Sigmoid colon (tissue), 4 donors: Measurements from ENCODE around the gene C17orf100.

ENCODE experiments used
- CTCF ChIP-seq, 4 experiments: fragments of 450-650 bp in 3 of 4; fragments of 200-600 bp in 1 of 4; IDR thresholded peaks; one replicate each; pipeline ENCODE4 v1.5.1; 2016 to 2019; ENCODE audit warnings: antibody characterized with exemption in 4 of 4, mild to moderate bottlenecking in 3 of 4, moderate library complexity in 2 of 4
- EP300 ChIP-seq, 4 donors: sonication (generic); formaldehyde crosslinking; IDR thresholded peaks; one replicate each; pipeline ENCODE4 v1.6.1; 2017; ENCODE audit warnings: antibody characterized with exemption in 4 of 4
- POLR2A ChIP-seq, 2 donors: fragments of 450-650 bp; IDR thresholded peaks; one replicate each; pipeline ENCODE4 v1.6.1; 2016; ENCODE audit warnings: antibody characterized with exemption in 2 of 2, mild to moderate bottlenecking in 2 of 2, moderate library complexity in 2 of 2
- POLR2AphosphoS5 ChIP-seq, 4 donors: sonication (generic); formaldehyde crosslinking; IDR thresholded peaks; one replicate each; pipeline ENCODE4 v1.6.1; 2017; ENCODE audit warnings: antibody characterized with exemption in 4 of 4

GRCh38 chr17:6669479-6670212, 18.1 kb downstream of the C17orf100 start:
- TF ChIP-seq CTCF (IDR thresholded peaks at IDR 0.05) = no peak
- no peak for TF ChIP-seq EP300 (IDR thresholded peaks at IDR 0.05)
- TF ChIP-seq POLR2A (IDR thresholded peaks at IDR 0.05) = no peak
- no peak for TF ChIP-seq POLR2AphosphoS5 (IDR thresholded peaks at IDR 0.05)
